Measurements from ENCODE around the gene SPOCK1.

DNA sequence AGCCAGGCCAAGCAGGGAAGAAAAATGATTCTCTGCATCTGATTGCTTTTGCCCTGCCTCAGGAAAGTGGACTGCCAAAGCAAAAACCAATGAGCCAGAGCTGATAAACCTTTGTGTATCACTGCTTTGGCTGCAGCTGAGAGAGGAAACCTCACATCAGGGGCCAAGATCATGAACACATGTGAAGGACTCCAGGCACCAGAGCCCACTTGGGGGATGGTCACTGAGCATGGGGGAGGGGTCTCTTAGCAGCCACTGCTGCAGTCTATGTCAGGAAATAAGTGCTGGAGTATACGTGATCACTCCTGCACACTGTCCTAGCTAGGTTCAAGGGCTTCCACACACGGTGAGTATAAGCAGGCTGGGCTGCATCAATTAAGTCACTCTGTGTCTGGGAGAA, 229.9 kb downstream of the SPOCK1 start:
- no peak for TF ChIP-seq POLR2A (IDR thresholded peaks at IDR 0.05)
- TF ChIP-seq, protein P1, sequence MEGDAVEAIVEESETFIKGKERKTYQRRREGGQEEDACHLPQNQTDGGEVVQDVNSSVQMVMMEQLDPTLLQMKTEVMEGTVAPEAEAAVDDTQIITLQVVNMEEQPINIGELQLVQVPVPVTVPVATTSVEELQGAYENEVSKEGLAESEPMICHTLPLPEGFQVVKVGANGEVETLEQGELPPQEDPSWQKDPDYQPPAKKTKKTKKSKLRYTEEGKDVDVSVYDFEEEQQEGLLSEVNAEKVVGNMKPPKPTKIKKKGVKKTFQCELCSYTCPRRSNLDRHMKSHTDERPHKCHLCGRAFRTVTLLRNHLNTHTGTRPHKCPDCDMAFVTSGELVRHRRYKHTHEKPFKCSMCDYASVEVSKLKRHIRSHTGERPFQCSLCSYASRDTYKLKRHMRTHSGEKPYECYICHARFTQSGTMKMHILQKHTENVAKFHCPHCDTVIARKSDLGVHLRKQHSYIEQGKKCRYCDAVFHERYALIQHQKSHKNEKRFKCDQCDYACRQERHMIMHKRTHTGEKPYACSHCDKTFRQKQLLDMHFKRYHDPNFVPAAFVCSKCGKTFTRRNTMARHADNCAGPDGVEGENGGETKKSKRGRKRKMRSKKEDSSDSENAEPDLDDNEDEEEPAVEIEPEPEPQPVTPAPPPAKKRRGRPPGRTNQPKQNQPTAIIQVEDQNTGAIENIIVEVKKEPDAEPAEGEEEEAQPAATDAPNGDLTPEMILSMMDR (IDR thresholded peaks at IDR 0.05) = no peak

Data from Peyer's patch (tissue), 4 donors.